Activated naive CD4-positive, alpha-beta T cell treated with anti-CD3 and anti-CD28 coated beads for 36 hours (primary cell): Measurements from ENCODE around the gene DOK1. TPM values are rescaled to one million over a fixed set of nuclear protein-coding genes. Genes with fewer than 3 reads are reported as not detected.
A peak's percentile ranks its signal among the peaks of the same experiment; 100 is the strongest.

ENCODE experiments used
- CTCF ChIA-PET: fragments of 350-600 bp; sonication (Branson Sonifier 250); formaldehyde crosslinking; loops from one replicate; lab custom pipeline; 2021; ENCODE audit warnings: antibody characterized with exemption; lab: Charles Lee
- DNase-seq: peaks from one replicate; pipeline ENCODE4 v3.0.0-alpha.2; 2020
- H3K27ac Mint-ChIP-seq: one replicate; pipeline ENCODE4 v1.8.0; 2021; ENCODE audit warnings: mild to moderate bottlenecking, mixed read lengths
- H3K27me3 Mint-ChIP-seq: one replicate; pipeline ENCODE4 v1.8.0; 2021; ENCODE audit warnings: low read depth, mixed read lengths
- H3K36me3 Mint-ChIP-seq: one replicate; pipeline ENCODE4 v1.8.0; 2021; ENCODE audit warnings: low read depth, mixed read lengths
- H3K4me1 Mint-ChIP-seq: one replicate; pipeline ENCODE4 v1.8.0; 2021; ENCODE audit warnings: low read depth, mixed read lengths
- H3K4me3 Mint-ChIP-seq: one replicate; pipeline ENCODE4 v1.8.0; 2021; ENCODE audit warnings: mild to moderate bottlenecking, moderate library complexity, mixed read lengths
- H3K9me3 Mint-ChIP-seq: one replicate; pipeline ENCODE4 v1.8.0; 2021; ENCODE audit warnings: mixed read lengths
- intact Hi-C: fragments of 100-400 bp; cut with micrococcal nuclease; formaldehyde crosslinking; loops from one replicate; pipeline ENCODE4 v1.15.1; 2023
- total RNA-seq, 2 experiments: library from RNA; stranded (reverse); gene quantifications; one replicate each; pipeline ENCODE4 v1.2.3, GENCODE V29; 2021

Gene DOK1
- total RNA-seq, 2 experiments from 2014 or later: 12.3 to 13.2 TPM

DNA sequence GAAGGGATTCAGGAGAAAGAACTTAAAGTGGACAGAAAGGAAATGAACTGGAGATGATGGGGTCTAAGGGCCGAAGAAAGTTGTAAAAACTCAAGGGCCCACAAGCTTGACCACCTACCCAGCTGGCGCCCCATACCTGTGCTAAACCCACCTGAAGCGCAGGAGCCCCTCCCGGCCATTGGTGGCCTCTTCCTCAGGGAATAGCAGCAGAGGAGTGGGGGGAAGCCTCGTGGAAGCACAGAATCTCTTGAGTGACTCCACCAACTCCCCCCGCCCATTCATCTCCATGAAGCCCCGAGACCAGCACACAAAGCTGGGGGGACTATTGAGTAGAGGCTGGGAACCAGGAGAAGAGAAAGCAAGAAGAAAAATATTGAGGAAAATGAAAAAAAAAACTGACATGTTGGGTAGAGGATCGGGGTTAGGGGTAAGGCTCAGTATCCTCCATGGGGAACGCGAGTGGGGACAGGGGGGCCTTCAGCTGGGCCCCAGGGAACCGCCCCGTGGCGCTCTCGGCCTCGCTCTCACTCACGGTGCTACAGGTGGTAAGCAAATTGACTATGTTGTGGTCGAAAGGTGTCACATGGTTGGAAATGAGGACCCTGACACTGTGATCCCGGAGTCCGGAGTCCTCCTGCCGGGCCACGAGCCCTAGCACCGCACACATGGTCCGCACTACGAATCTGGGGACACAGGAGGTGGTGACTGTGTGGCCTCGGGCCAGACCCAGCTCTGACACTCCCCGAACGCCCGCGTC, 25.7 kb upstream of the DOK1 start:
- Mint-ChIP-seq H3K27me3 (no peaks in the 10 kb centered on the region), H3K27ac (peak overlapping the region; percentile 91), H3K4me3 (peak overlapping the region; percentile 98), H3K36me3 (peaks cover 48% of the 10 kb centered on the region), H3K4me1 (peaks cover 40% of the 10 kb centered on the region), H3K9me3 (no peaks in the 10 kb centered on the region)
- DNase-seq: peak; percentile 45
- CTCF ChIA-PET: interaction anchor here (0.9 to 2.7 kb wide), 8 partner anchors 10 to 61 kb away, joined by 3 to 10 read pairs (median 4); partner anchors contain the start of genes CCDC142 and TTC31
- intact Hi-C loops: loop anchor here (1.0 to 2.0 kb wide), 9 partner anchors 12 to 136 kb away; partner anchors contain the start of genes C2orf81, DOK1, INO80B and PCGF1

DNA sequence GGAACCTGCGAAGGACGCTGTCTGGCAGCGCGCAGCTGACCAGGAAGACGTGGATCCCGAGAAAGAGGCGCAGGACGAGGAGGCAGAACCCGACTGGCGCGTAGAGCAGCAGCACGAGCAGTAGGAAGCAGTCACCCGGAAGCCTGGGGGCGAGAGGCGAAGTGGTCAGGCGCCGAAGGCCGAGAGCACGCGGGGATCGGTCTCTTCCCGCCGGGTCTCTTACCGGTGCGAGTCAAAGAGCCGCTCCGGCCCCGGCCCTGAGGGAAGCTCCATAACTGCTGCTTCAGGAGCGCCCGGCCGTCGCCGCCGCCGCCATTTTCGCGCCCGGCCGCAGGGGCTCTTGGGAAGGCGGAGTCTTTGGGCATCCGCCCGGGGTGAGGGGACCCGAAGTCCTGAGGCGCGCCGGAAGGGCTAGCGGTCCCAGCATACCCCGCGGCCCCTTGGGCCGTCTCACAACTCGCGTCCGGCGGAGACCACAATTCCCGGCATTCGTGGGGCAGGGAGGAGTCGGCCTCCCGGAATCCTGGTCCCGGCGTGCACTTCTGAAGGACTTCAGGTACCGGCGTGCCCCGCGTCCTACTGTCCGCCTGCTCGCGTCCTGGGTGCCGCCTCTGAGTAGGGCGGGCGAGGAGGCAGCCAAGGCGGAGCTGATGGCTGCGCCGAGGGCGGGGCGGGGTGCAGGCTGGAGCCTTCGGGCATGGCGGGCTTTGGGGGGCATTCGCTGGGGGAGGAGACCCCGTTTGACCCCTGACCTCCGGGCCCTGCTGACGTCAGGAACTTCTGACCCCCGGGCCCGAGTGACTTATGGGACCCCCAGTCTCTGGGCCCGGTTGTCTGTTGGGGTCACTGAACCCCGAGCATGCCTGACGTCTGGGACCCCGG, 24.9 kb upstream of the DOK1 start, which contains the start of the genes AUP1 and HTRA2:
AUP1 (minus strand) TSS at position 350 of the 882 bp plus-strand sequence; CDS start at position 273, 77 bp downstream.
HTRA2 (plus strand) TSS at position 577 of the 882 bp plus-strand sequence; CDS start at position 651, 74 bp downstream.
- intact Hi-C loops: loop anchor here (1.0 to 10.0 kb wide), 14 partner anchors 13 to 705 kb away; partner anchors contain the start of genes C2orf81, DOK1, HK2 and INO80B
- H3K9me3 Mint-ChIP-seq: no peaks in the 10 kb centered on the region
- peaks cover 40% of the 10 kb centered on the region for H3K4me1 Mint-ChIP-seq
- H3K36me3 Mint-ChIP-seq: peaks cover 48% of the 10 kb centered on the region
- H3K4me3 Mint-ChIP-seq: peak within 1 kb of the TSS; percentile 98
- CTCF ChIA-PET: interaction anchor here (0.9 to 4.4 kb wide), 10 partner anchors 9 to 60 kb away, joined by 3 to 39 read pairs (median 4); partner anchors contain the start of genes CCDC142 and TTC31
- peak; percentile 96 for DNase-seq
- H3K27ac Mint-ChIP-seq: peak within 1 kb of the TSS; percentile 91
- no peaks in the 10 kb centered on the region for H3K27me3 Mint-ChIP-seq

- H3K4me3 Mint-ChIP-seq: peak overlapping the region; percentile 98
- H3K36me3 Mint-ChIP-seq: peaks cover 48% of the 10 kb centered on the region
- H3K9me3 Mint-ChIP-seq: no peaks in the 10 kb centered on the region
- peak; percentile 77 for DNase-seq
- CTCF ChIA-PET: interaction anchor here (0.9 to 4.4 kb wide), 10 partner anchors 21 to 61 kb away, joined by 3 to 50 read pairs (median 6); partner anchors contain the start of genes CCDC142 and TTC31
- H3K27ac Mint-ChIP-seq: peak overlapping the region; percentile 84
- intact Hi-C loops: loop anchor here (2.0 to 10.0 kb wide), 5 partner anchors 33 to 706 kb away; partner anchors contain the start of genes HK2, LBX2 and STAMBP
- H3K27me3 Mint-ChIP-seq: no peaks in the 10 kb centered on the region
- peaks cover 40% of the 10 kb centered on the region for H3K4me1 Mint-ChIP-seq
Measured at GRCh38 chr2:74530239-74531187, 24.0 kb upstream of the DOK1 start.

DNA sequence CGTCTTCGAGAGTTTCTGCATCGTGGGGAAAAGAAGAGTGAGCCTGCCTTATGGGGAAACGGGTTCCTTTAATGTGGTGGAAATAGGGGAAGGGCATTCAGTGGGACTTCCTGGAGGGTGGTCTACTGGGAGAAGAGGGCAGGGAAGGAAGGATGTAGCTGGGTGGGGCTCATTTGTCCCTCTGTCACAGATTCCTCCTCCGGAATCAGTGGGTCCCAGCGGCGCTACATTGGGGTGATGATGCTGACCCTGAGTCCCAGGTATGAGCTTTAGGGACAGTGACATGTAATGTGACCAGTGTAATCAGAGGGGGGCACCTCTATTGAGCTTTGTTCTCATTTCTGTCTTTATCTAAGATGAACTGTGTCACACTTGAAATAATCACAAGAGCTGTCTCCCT, 22.9 kb upstream of the DOK1 start:
- peak overlapping the region; percentile 34 for H3K4me3 Mint-ChIP-seq
- peak overlapping the region; percentile 2 for H3K27ac Mint-ChIP-seq
- no peaks in the 10 kb centered on the region for H3K27me3 Mint-ChIP-seq
- intact Hi-C loops: loop anchor here (1.0 to 10.0 kb wide), 6 partner anchors 34 to 707 kb away; partner anchors contain the start of genes HK2, LBX2 and STAMBP
- H3K9me3 Mint-ChIP-seq: no peaks in the 10 kb centered on the region
- CTCF ChIA-PET: interaction anchor here (0.5 to 4.4 kb wide), 21 partner anchors 10 to 197 kb away, joined by 3 to 50 read pairs (median 3); partner anchors contain the start of genes CCDC142, MRPL53, TTC31 and WBP1
- H3K36me3 Mint-ChIP-seq: peaks cover 39% of the 10 kb centered on the region
- no peak for DNase-seq
- H3K4me1 Mint-ChIP-seq: peaks cover 36% of the 10 kb centered on the region

DNA sequence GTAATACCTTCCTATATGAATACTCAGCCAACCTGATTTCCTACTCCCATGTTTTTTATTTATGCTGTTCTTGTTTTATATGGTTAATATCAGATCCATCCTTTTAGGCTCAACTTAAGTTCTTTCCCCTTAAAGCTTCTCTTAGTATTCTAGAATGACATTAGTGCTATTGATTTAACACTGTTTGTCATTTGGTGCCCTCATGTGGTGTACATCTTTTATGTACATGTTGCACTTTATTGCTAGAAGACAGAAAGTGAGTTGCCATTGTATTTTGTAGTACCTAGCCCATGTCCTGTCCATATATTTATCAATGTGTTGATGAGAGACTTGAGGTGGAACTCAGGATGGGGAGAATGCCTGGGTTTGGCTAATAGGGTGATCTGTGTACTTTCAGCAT, 22.3 kb upstream of the DOK1 start:
- no peaks in the 10 kb centered on the region for H3K27me3 Mint-ChIP-seq
- no peak for DNase-seq
- H3K27ac Mint-ChIP-seq: peak overlapping the region; percentile 2
- H3K36me3 Mint-ChIP-seq: peaks cover 34% of the 10 kb centered on the region
- intact Hi-C loops: loop anchor here (1.0 to 10.0 kb wide), 5 partner anchors 35 to 707 kb away; partner anchors contain the start of genes LBX2 and STAMBP
- CTCF ChIA-PET: interaction anchor here (0.5 to 4.4 kb wide), 18 partner anchors 10 to 197 kb away, joined by 3 to 50 read pairs (median 4); partner anchors contain the start of genes CCDC142, MRPL53, TTC31 and WBP1
- peak overlapping the region; percentile 35 for H3K4me3 Mint-ChIP-seq
- peaks cover 33% of the 10 kb centered on the region for H3K4me1 Mint-ChIP-seq
- H3K9me3 Mint-ChIP-seq: no peaks in the 10 kb centered on the region

GRCh38 chr2:74533464-74533863, 21.1 kb upstream of the DOK1 start:
- Mint-ChIP-seq H3K27me3 (peaks cover 4% of the 10 kb centered on the region), H3K27ac (no peak overlapping the region), H3K36me3 (peaks cover 21% of the 10 kb centered on the region), H3K9me3 (no peaks in the 10 kb centered on the region), H3K4me3 (no peak overlapping the region), H3K4me1 (peaks cover 21% of the 10 kb centered on the region)
- CTCF ChIA-PET: interaction anchor here (1.9 to 4.4 kb wide), 4 partner anchors 12 to 53 kb away, joined by 4 to 50 read pairs (median 24); partner anchors contain the start of genes CCDC142 and TTC31
- DNase-seq: no peak
- intact Hi-C loops: loop anchor here (5.0 to 10.0 kb wide), 4 partner anchors 36 to 709 kb away; partner anchors contain the start of genes LBX2 and STAMBP

- Mint-ChIP-seq H3K27ac (no peak overlapping the region), H3K36me3 (peaks cover 14% of the 10 kb centered on the region), H3K9me3 (no peaks in the 10 kb centered on the region), H3K4me3 (no peak overlapping the region), H3K27me3 (peaks cover 9% of the 10 kb centered on the region), H3K4me1 (peaks cover 16% of the 10 kb centered on the region)
- CTCF ChIA-PET: interaction anchor here (4.1 kb wide), 1 partner anchor 52 kb away, joined by 50 read pairs; no protein-coding TSS in a partner anchor
- intact Hi-C loops: loop anchor here (5.0 to 10.0 kb wide), 4 partner anchors 37 to 710 kb away; partner anchors contain the start of genes LBX2 and STAMBP
- DNase-seq: no peak
Measured at GRCh38 chr2:74534411-74534810, 20.1 kb upstream of the DOK1 start.

DNA sequence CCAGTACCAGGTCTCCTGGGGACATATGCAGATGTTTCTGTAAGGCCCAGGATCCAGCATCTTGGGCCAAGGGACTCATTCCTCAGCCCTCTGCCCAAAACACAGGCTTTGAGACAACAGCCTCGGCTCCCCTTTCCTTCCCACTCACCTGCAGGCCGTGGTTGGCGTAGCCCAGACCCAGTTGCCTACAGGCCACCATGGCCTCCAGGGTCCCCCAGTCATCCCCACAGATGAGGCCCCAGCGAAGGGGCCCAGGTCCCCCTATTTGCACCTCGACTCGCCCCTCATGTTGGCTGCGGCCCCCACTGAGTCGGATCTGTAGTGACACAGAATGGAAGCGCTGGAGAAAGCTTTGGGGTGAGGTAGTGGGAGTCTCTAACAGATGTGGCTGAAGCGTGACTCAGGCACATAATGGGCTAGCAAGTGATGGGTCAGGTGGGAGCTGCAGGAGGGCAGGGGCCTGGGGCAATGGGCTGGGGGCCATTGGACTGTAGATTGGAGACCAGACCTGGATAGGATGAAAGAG, 19.0 kb upstream of the DOK1 start:
- Mint-ChIP-seq H3K36me3 (peaks cover 13% of the 10 kb centered on the region), H3K4me1 (peaks cover 16% of the 10 kb centered on the region), H3K27me3 (peaks cover 13% of the 10 kb centered on the region), H3K4me3 (no peak overlapping the region), H3K9me3 (no peaks in the 10 kb centered on the region), H3K27ac (no peak overlapping the region)
- no peak for DNase-seq
- intact Hi-C loops: loop anchor here (10.0 kb wide), 1 partner anchor 711 kb away; the partner anchor contains the start of gene STAMBP
- CTCF ChIA-PET: no interaction called here

- H3K4me1 Mint-ChIP-seq: peaks cover 9% of the 10 kb centered on the region
- no peak for DNase-seq
- H3K4me3 Mint-ChIP-seq: no peak overlapping the region
- H3K27ac Mint-ChIP-seq: no peak overlapping the region
- peaks cover 9% of the 10 kb centered on the region for H3K36me3 Mint-ChIP-seq
- intact Hi-C loops: loop anchor here (10.0 kb wide), 1 partner anchor 712 kb away; the partner anchor contains the start of gene STAMBP
- no peaks in the 10 kb centered on the region for H3K9me3 Mint-ChIP-seq
- CTCF ChIA-PET: no interaction called here
- peaks cover 13% of the 10 kb centered on the region for H3K27me3 Mint-ChIP-seq
Measured at GRCh38 chr2:74536166-74536950, 18.2 kb upstream of the DOK1 start.
